ENCODE data around the gene ATXN1.

ATXN1 gene

GRCh38 chr6:16292942-16293341, 468.3 kb downstream of the ATXN1 start:
- TF ChIP-seq, protein P1, sequence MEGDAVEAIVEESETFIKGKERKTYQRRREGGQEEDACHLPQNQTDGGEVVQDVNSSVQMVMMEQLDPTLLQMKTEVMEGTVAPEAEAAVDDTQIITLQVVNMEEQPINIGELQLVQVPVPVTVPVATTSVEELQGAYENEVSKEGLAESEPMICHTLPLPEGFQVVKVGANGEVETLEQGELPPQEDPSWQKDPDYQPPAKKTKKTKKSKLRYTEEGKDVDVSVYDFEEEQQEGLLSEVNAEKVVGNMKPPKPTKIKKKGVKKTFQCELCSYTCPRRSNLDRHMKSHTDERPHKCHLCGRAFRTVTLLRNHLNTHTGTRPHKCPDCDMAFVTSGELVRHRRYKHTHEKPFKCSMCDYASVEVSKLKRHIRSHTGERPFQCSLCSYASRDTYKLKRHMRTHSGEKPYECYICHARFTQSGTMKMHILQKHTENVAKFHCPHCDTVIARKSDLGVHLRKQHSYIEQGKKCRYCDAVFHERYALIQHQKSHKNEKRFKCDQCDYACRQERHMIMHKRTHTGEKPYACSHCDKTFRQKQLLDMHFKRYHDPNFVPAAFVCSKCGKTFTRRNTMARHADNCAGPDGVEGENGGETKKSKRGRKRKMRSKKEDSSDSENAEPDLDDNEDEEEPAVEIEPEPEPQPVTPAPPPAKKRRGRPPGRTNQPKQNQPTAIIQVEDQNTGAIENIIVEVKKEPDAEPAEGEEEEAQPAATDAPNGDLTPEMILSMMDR (IDR thresholded peaks at IDR 0.05; ENCODE audit: low read depth, low read length, missing control alignments) = no peak
- H3K27ac ChIP-seq = no peak overlapping the region
- H3K27me3 ChIP-seq (replicated peaks) = no peaks in the 10 kb centered on the region
- DNase-seq = no peak
- no peaks in the 10 kb centered on the region for H3K36me3 ChIP-seq (replicated peaks)
- in situ Hi-C loops (cut with HindIII; ENCODE audit: low pct_ligation_motif_present, low sequenced_read_pairs) = no loop called here
- H3K4me3 ChIP-seq (ENCODE audit: low read depth, low read length) = no peak overlapping the region

DNA sequence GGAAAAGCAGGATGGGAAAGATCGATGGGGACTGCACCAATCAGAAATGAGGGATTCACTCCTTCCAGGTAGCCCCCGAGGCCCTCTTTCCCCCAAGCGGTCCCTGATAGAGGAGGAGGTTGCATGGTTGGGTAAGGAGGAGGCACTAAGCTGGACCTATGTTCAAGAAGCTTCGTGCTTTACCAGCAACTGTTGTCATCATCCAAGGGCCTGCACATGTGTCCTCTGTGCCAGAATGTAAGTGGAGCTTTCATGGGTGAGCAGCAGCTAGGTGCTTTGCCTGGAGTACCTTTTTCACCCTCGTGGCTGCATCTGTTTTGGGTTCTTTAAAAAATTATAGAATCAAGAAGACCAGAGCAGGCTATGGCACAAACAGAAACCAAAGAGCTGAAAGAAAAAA, 468.8 kb downstream of the ATXN1 start:
- H3K4me3 ChIP-seq (ENCODE audit: low read depth, low read length) = no peak overlapping the region
- no peaks in the 10 kb centered on the region for H3K27me3 ChIP-seq (replicated peaks)
- in situ Hi-C loops (cut with HindIII; ENCODE audit: low pct_ligation_motif_present, low sequenced_read_pairs) = no loop called here
- TF ChIP-seq, protein P1 (IDR thresholded peaks at IDR 0.05; ENCODE audit: low read depth, low read length, missing control alignments) = no peak
- no peak for DNase-seq
- no peaks in the 10 kb centered on the region for H3K36me3 ChIP-seq (replicated peaks)
- no peak overlapping the region for H3K27ac ChIP-seq

DNA sequence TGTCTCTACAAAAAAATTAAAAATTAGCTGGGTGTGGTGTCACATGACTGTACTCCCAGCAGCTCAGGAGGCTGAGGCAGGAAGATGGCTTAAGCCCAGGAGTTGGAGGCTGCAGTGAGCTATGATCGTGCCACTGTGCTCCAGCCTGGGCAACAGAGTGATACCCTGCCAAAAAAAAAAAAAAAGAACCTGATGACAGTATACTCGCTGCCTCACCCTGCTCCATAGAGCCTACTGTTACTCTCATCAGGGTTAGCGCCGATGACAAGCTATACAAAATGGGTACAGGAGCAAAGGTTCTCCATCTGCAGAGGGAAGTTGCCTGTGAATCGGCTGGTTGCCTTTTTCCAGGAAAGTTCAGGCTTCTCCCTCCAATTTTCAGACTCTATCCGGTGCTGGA, 469.5 kb downstream of the ATXN1 start:
- Histone ChIP-seq H3K4me3 (ENCODE audit: low read depth, low read length) (no peak overlapping the region), H3K27me3 (replicated peaks) (no peaks in the 10 kb centered on the region), H3K27ac (no peak overlapping the region), H3K36me3 (replicated peaks) (no peaks in the 10 kb centered on the region)
- TF ChIP-seq, protein P1 (IDR thresholded peaks at IDR 0.05; ENCODE audit: low read depth, low read length, missing control alignments) = no peak
- in situ Hi-C loops (cut with HindIII; ENCODE audit: low pct_ligation_motif_present, low sequenced_read_pairs) = no loop called here
- no peak for DNase-seq

DNA sequence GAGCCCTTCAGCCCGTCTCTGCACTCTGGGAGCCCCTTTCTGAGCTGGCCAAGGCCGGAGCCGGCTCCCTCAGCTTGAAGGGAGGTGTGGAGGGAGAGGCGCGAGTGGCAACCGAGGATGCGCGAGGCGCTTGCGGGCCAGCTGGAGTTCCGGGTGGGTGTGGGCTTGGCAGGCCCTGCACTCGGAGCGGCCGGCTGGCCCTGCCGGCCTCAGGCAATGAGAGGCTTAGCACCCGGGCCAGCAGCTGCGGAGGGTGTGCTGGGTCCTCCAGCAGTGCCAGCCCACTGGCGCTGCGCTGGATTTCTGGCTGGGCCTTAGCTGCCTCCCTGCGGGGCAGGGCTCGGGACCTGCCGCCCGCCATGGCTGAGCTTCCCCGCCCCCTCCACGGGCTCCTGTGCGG, 473.1 kb downstream of the ATXN1 start:
- TF ChIP-seq, protein P1 (IDR thresholded peaks at IDR 0.05; ENCODE audit: low read depth, low read length, missing control alignments) = no peak
- in situ Hi-C loops (cut with HindIII; ENCODE audit: low pct_ligation_motif_present, low sequenced_read_pairs) = no loop called here
- Histone ChIP-seq H3K27me3 (replicated peaks) (no peaks in the 10 kb centered on the region), H3K27ac (no peak overlapping the region), H3K36me3 (replicated peaks) (no peaks in the 10 kb centered on the region), H3K4me3 (ENCODE audit: low read depth, low read length) (no peak overlapping the region)
- no peak for DNase-seq

- no peak overlapping the region for H3K4me3 ChIP-seq (ENCODE audit: low read depth, low read length)
- no peak overlapping the region for H3K27ac ChIP-seq
- in situ Hi-C loops (cut with HindIII; ENCODE audit: low pct_ligation_motif_present, low sequenced_read_pairs) = no loop called here
- TF ChIP-seq, protein P1 (IDR thresholded peaks at IDR 0.05; ENCODE audit: low read depth, low read length, missing control alignments) = peak; percentile 99
- peak; percentile 16 for DNase-seq
- H3K27me3 ChIP-seq (replicated peaks) = no peaks in the 10 kb centered on the region
- H3K36me3 ChIP-seq (replicated peaks) = no peaks in the 10 kb centered on the region
Observed at GRCh38 chr6:16286151-16286522, 475.1 kb downstream of the ATXN1 start.

DNA sequence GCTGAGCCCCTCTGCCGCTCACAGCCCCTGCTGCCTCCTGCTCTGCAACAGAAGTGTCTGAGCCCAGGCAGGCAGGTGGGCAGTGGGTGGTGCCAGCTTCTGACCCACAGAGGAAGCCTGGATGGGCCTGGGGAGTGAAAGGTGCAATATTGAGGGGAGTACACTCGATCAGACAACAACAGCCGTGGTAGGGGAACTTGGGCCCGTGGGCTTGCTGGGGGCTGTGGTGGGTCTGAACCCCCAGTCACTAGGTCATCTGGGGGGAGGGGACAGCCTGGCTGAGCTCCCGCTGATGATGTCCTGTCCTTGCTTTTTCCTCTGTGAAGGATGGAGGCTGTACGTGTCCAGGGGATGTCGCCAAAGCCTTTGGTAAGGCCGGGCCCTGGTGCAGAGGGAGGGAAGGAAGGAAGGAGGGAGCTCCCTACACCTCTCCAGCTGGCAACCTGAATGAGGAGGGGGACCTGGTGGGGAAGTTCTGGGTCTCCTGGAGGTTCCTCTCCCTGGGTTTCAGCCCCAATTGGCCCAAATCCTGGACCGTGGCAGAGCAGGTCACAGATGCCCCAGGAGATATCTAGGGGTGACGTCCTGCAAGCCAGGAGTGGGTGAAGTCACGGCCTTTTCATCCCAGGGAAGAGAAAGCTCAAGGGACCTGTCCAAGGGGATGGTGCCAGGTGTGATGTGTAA, 475.7 kb downstream of the ATXN1 start:
- no peak overlapping the region for H3K4me3 ChIP-seq (ENCODE audit: low read depth, low read length)
- DNase-seq = no peak
- H3K27me3 ChIP-seq (replicated peaks) = no peaks in the 10 kb centered on the region
- TF ChIP-seq, protein P1 (IDR thresholded peaks at IDR 0.05; ENCODE audit: low read depth, low read length, missing control alignments) = no peak
- in situ Hi-C loops (cut with HindIII; ENCODE audit: low pct_ligation_motif_present, low sequenced_read_pairs) = no loop called here
- no peak overlapping the region for H3K27ac ChIP-seq
- no peaks in the 10 kb centered on the region for H3K36me3 ChIP-seq (replicated peaks)

Data from brain microvascular endothelial cell (primary cell).